ENCODE results near the gene ANKRD11.

Gene ANKRD11

GRCh38 chr16:89401205-89401604 is 89.2 kb downstream of the ANKRD11 start:
- TF ChIP-seq REST (IDR thresholded peaks at IDR 0.05; ENCODE audit: insufficient read depth in 1 of 2, low read depth in 2 of 2, low read length in 2 of 2), result no peak
- TF ChIP-seq SIN3A (IDR thresholded peaks at IDR 0.05; ENCODE audit: borderline replicate concordance, insufficient read depth, low read length), result no peak
- no peak for TF ChIP-seq TAF1 (IDR thresholded peaks at IDR 0.05; ENCODE audit: borderline replicate concordance, insufficient read depth, low read length)
- TF ChIP-seq POLR2AphosphoS5 (IDR thresholded peaks at IDR 0.05; ENCODE audit: low read depth, low read length), result no peak
- TF ChIP-seq FOXP2 (optimal IDR thresholded peaks at IDR 0.05; ENCODE audit: borderline replicate concordance, extremely low read depth, extremely low read length, insufficient read depth), result no peak

- TF ChIP-seq POLR2AphosphoS5 (IDR thresholded peaks at IDR 0.05; ENCODE audit: low read depth, low read length) (no peak), SIN3A (IDR thresholded peaks at IDR 0.05; ENCODE audit: borderline replicate concordance, insufficient read depth, low read length) (no peak), TAF1 (IDR thresholded peaks at IDR 0.05; ENCODE audit: borderline replicate concordance, insufficient read depth, low read length) (no peak)
Observed at GRCh38 chr16:89400740-89401139, 89.6 kb downstream of the ANKRD11 start.

- TF ChIP-seq POLR2AphosphoS5 (IDR thresholded peaks at IDR 0.05; ENCODE audit: low read depth, low read length) (no peak), SIN3A (IDR thresholded peaks at IDR 0.05; ENCODE audit: borderline replicate concordance, insufficient read depth, low read length) (no peak), TAF1 (IDR thresholded peaks at IDR 0.05; ENCODE audit: borderline replicate concordance, insufficient read depth, low read length) (no peak), REST (IDR thresholded peaks at IDR 0.05; ENCODE audit: insufficient read depth in 1 of 2, low read depth in 2 of 2, low read length in 2 of 2) (no peak), FOXP2 (optimal IDR thresholded peaks at IDR 0.05; ENCODE audit: borderline replicate concordance, extremely low read depth, extremely low read length, insufficient read depth) (no peak)
Observed at GRCh38 chr16:89398924-89399323, 91.4 kb downstream of the ANKRD11 start.

- TF ChIP-seq REST (IDR thresholded peaks at IDR 0.05; ENCODE audit: insufficient read depth in 1 of 2, low read depth in 2 of 2, low read length in 2 of 2) (no peak), SIN3A (IDR thresholded peaks at IDR 0.05; ENCODE audit: borderline replicate concordance, insufficient read depth, low read length) (no peak), TAF1 (IDR thresholded peaks at IDR 0.05; ENCODE audit: borderline replicate concordance, insufficient read depth, low read length) (no peak), FOXP2 (optimal IDR thresholded peaks at IDR 0.05; ENCODE audit: borderline replicate concordance, extremely low read depth, extremely low read length, insufficient read depth) (no peak), POLR2AphosphoS5 (IDR thresholded peaks at IDR 0.05; ENCODE audit: low read depth, low read length) (no peak)
Observed at GRCh38 chr16:89397331-89397861, 93.0 kb downstream of the ANKRD11 start.

- TF ChIP-seq REST (IDR thresholded peaks at IDR 0.05; ENCODE audit: insufficient read depth in 1 of 2, low read depth in 2 of 2, low read length in 2 of 2) (no peak), POLR2AphosphoS5 (IDR thresholded peaks at IDR 0.05; ENCODE audit: low read depth, low read length) (no peak), TAF1 (IDR thresholded peaks at IDR 0.05; ENCODE audit: borderline replicate concordance, insufficient read depth, low read length) (no peak), SIN3A (IDR thresholded peaks at IDR 0.05; ENCODE audit: borderline replicate concordance, insufficient read depth, low read length) (no peak), FOXP2 (optimal IDR thresholded peaks at IDR 0.05; ENCODE audit: borderline replicate concordance, extremely low read depth, extremely low read length, insufficient read depth) (no peak)
Observed at GRCh38 chr16:89396156-89396555, 94.2 kb downstream of the ANKRD11 start.
